ENCODE measurements around the gene FBRSL1.

FBRSL1 gene

GRCh38 chr12:132550830-132551640 is 61.1 kb downstream of the FBRSL1 start:
- Histone ChIP-seq H3K27me3 (ENCODE audit: insufficient read depth, poor library complexity, severe bottlenecking) (no peaks in the 10 kb centered on the region), H3K27ac (replicated peaks) (no peak overlapping the region), H3K4me3 (replicated peaks; ENCODE audit: insufficient read depth, low read length) (no peak overlapping the region)
- TF ChIP-seq GABPA (IDR thresholded peaks at IDR 0.05; ENCODE audit: low read depth) = no peak
- no peak for TF ChIP-seq REST (IDR thresholded peaks at IDR 0.05; ENCODE audit: insufficient replicate concordance, low read depth)
- TF ChIP-seq SPI1 (IDR thresholded peaks at IDR 0.05; ENCODE audit: borderline replicate concordance, low read depth) = no peak
- TF ChIP-seq CTCF (IDR thresholded peaks at IDR 0.05; ENCODE audit: insufficient read depth, low read length) = no peak
- TF ChIP-seq POLR2AphosphoS5 (IDR thresholded peaks at IDR 0.05; ENCODE audit: low read depth) = no peak
- no peak for DNase-seq (ENCODE audit: low read depth in 1 of 2, low spot score in 1 of 2)

GRCh38 chr12:132551641-132552031 is 61.7 kb downstream of the FBRSL1 start:
- no peak overlapping the region for H3K4me3 ChIP-seq (replicated peaks; ENCODE audit: insufficient read depth, low read length)
- H3K27ac ChIP-seq (replicated peaks) = no peak overlapping the region
- TF ChIP-seq POLR2AphosphoS5 (IDR thresholded peaks at IDR 0.05; ENCODE audit: low read depth) = no peak
- TF ChIP-seq REST (IDR thresholded peaks at IDR 0.05; ENCODE audit: insufficient replicate concordance, low read depth) = no peak
- no peak for TF ChIP-seq CTCF (IDR thresholded peaks at IDR 0.05; ENCODE audit: insufficient read depth, low read length)
- no peak for TF ChIP-seq SPI1 (IDR thresholded peaks at IDR 0.05; ENCODE audit: borderline replicate concordance, low read depth)
- TF ChIP-seq GABPA (IDR thresholded peaks at IDR 0.05; ENCODE audit: low read depth) = no peak
- no peaks in the 10 kb centered on the region for H3K27me3 ChIP-seq (ENCODE audit: insufficient read depth, poor library complexity, severe bottlenecking)
- no peak for DNase-seq (ENCODE audit: low read depth in 1 of 2, low spot score in 1 of 2)

GRCh38 chr12:132554845-132555630 is 65.1 kb downstream of the FBRSL1 start:
- Histone ChIP-seq H3K27me3 (ENCODE audit: insufficient read depth, poor library complexity, severe bottlenecking) (no peaks in the 10 kb centered on the region), H3K27ac (replicated peaks) (no peak overlapping the region), H3K4me3 (replicated peaks; ENCODE audit: insufficient read depth, low read length) (no peak overlapping the region)
- TF ChIP-seq CTCF (IDR thresholded peaks at IDR 0.05; ENCODE audit: insufficient read depth, low read length) = peak; percentile 55
- TF ChIP-seq SPI1 (IDR thresholded peaks at IDR 0.05; ENCODE audit: borderline replicate concordance, low read depth) = no peak
- peak; percentile 42 to 80 for DNase-seq (ENCODE audit: low read depth in 1 of 2, low spot score in 1 of 2)

All from HL-60 (cell line).